ENCODE measurements around the gene C9orf85. TPM values are rescaled to one million over a fixed set of nuclear protein-coding genes. Genes with fewer than 3 reads are reported as not detected.

Gene C9orf85, protein sequence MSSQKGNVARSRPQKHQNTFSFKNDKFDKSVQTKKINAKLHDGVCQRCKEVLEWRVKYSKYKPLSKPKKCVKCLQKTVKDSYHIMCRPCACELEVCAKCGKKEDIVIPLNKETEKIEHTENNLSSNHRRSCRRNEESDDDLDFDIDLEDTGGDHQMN
- 9.0 and 13.7 TPM in 2 replicates for total RNA-seq (2012; rRNA removed)

DNA sequence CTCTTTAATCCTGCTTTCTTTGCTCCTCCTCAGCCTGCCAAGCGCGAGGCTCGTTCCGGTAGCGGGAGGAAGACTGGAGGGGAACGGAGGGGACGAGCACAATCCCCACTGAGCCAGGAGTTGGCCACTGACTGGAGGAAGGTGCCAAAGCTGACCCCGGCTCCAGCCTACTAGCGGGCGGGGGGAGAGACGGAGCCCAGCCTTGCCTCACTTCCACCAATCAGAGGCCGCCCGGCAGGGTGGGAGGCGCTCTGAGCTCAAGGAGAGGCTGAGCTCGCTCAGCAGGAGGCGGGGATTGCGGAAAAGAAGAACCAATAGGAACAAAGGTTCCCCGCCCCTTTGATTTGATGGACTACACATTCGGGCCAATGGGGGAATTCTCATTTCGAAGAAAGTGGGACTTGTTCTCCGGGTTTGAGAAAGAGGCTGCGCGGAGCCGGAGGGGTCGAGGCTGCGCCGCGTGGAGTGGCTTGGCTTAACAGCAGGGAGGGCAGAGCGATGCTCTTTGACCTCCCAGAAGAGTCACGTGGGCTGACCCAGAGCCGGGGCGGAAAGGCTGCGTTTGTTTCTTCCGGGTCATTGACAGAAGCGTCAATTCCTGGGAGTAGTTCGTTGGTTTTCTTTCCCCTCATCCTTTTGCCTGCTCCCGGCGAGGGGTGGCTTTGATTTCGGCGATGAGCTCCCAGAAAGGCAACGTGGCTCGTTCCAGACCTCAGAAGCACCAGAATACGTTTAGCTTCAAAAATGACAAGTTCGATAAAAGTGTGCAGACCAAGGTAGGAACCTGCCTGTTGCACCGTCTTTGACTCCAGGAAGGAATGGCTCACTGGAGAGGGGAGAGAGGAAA, at the start of gene C9orf85, which contains the start of gene ABHD17B:
C9orf85 (plus strand) TSS at position 579 of the 847 bp plus-strand sequence; CDS start at position 675, 96 bp downstream.
ABHD17B (minus strand) TSS at position 133 of the 847 bp plus-strand sequence. CDS start 36,113 bp downstream, outside the sequence.
- no peaks in the 10 kb centered on the region for H3K9me3 ChIP-seq (replicated peaks; ENCODE audit: low read length)
- H3K4me2 ChIP-seq (ENCODE audit: low read length): peak within 1 kb of the TSS; percentile 82
- no peaks in the 10 kb centered on the region for H3K36me3 ChIP-seq (ENCODE audit: insufficient read depth, low read length)
- H3K4me1 ChIP-seq (ENCODE audit: control insufficient read depth, insufficient read depth, low read length): peaks cover 24% of the 10 kb centered on the region
- H3K27me3 ChIP-seq (ENCODE audit: control insufficient read depth, insufficient read depth, low read length): no peaks in the 10 kb centered on the region
- peak within 1 kb of the TSS; percentile 87 for H3K4me3 ChIP-seq (ENCODE audit: low read length)
- peak within 1 kb of the TSS; percentile 85 for H3K9ac ChIP-seq (ENCODE audit: low read depth, low read length)

GRCh38 chr9:71863631-71864030, 47.8 kb upstream of the C9orf85 start:
- H3K4me1 ChIP-seq (ENCODE audit: control insufficient read depth, insufficient read depth, low read length): no peaks in the 10 kb centered on the region
- peaks cover 9% of the 10 kb centered on the region for H3K9me3 ChIP-seq (replicated peaks; ENCODE audit: low read length)
- no peak overlapping the region for H3K9ac ChIP-seq (ENCODE audit: low read depth, low read length)
- peaks cover 3% of the 10 kb centered on the region for H3K36me3 ChIP-seq (ENCODE audit: insufficient read depth, low read length)
- no peaks in the 10 kb centered on the region for H3K27me3 ChIP-seq (ENCODE audit: control insufficient read depth, insufficient read depth, low read length)
- no peak overlapping the region for H3K4me2 ChIP-seq (ENCODE audit: low read length)
- no peak overlapping the region for H3K4me3 ChIP-seq (ENCODE audit: low read length)

GRCh38 chr9:71875345-71875744, 36.1 kb upstream of the C9orf85 start:
- H3K27me3 ChIP-seq (ENCODE audit: control insufficient read depth, insufficient read depth, low read length): no peaks in the 10 kb centered on the region
- no peak overlapping the region for H3K9ac ChIP-seq (ENCODE audit: low read depth, low read length)
- no peaks in the 10 kb centered on the region for H3K4me1 ChIP-seq (ENCODE audit: control insufficient read depth, insufficient read depth, low read length)

DNA sequence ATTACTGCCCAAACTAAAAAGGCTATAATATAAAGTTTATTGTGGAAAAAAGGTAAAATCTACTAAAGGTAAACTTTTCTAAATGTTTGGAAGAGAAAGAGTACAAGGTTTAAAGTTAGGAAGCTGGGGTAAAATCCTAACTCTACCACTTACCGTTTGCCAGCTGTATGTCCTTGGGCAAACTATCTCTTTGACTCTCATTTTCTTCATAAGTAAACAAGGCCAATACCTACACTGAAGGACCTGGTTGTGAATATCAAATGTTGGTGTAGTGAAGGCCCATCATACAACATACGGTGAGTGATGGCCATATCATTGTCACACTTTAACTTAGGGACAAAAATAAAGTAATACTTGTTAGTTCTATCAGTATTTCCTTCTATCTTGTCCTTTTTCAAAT, 35.3 kb upstream of the C9orf85 start:
- Histone ChIP-seq H3K4me1 (ENCODE audit: control insufficient read depth, insufficient read depth, low read length) (no peaks in the 10 kb centered on the region), H3K9ac (ENCODE audit: low read depth, low read length) (no peak overlapping the region), H3K36me3 (ENCODE audit: insufficient read depth, low read length) (peaks cover 10% of the 10 kb centered on the region)

More at GRCh38 chr9:71875345-71875744, 36.1 kb upstream of the C9orf85 start:
- Histone ChIP-seq H3K9me3 (replicated peaks; ENCODE audit: low read length) (peaks cover 9% of the 10 kb centered on the region), H3K4me3 (ENCODE audit: low read length) (no peak overlapping the region), H3K36me3 (ENCODE audit: insufficient read depth, low read length) (peaks cover 10% of the 10 kb centered on the region), H3K4me2 (ENCODE audit: low read length) (no peak overlapping the region)

GRCh38 chr9:71876829-71877228, 34.6 kb upstream of the C9orf85 start:
- Histone ChIP-seq H3K9me3 (replicated peaks; ENCODE audit: low read length) (peaks cover 9% of the 10 kb centered on the region), H3K4me1 (ENCODE audit: control insufficient read depth, insufficient read depth, low read length) (no peaks in the 10 kb centered on the region), H3K4me3 (ENCODE audit: low read length) (no peak overlapping the region), H3K27me3 (ENCODE audit: control insufficient read depth, insufficient read depth, low read length) (no peaks in the 10 kb centered on the region), H3K9ac (ENCODE audit: low read depth, low read length) (no peak overlapping the region), H3K4me2 (ENCODE audit: low read length) (no peak overlapping the region), H3K36me3 (ENCODE audit: insufficient read depth, low read length) (peaks cover 6% of the 10 kb centered on the region)

More for the DNA sequence above, 35.3 kb upstream of the C9orf85 start:
- H3K4me2 ChIP-seq (ENCODE audit: low read length): no peak overlapping the region
- no peaks in the 10 kb centered on the region for H3K27me3 ChIP-seq (ENCODE audit: control insufficient read depth, insufficient read depth, low read length)
- no peak overlapping the region for H3K4me3 ChIP-seq (ENCODE audit: low read length)
- peaks cover 9% of the 10 kb centered on the region for H3K9me3 ChIP-seq (replicated peaks; ENCODE audit: low read length)

- Histone ChIP-seq H3K4me3 (ENCODE audit: low read length) (no peak overlapping the region), H3K36me3 (ENCODE audit: insufficient read depth, low read length) (peaks cover 4% of the 10 kb centered on the region), H3K27me3 (ENCODE audit: control insufficient read depth, insufficient read depth, low read length) (no peaks in the 10 kb centered on the region), H3K4me2 (ENCODE audit: low read length) (no peak overlapping the region), H3K9ac (ENCODE audit: low read depth, low read length) (no peak overlapping the region), H3K4me1 (ENCODE audit: control insufficient read depth, insufficient read depth, low read length) (no peaks in the 10 kb centered on the region), H3K9me3 (replicated peaks; ENCODE audit: low read length) (peaks cover 12% of the 10 kb centered on the region)
Measured at GRCh38 chr9:71878327-71879274, 32.8 kb upstream of the C9orf85 start.

- H3K27me3 ChIP-seq (ENCODE audit: control insufficient read depth, insufficient read depth, low read length): no peaks in the 10 kb centered on the region
- H3K9ac ChIP-seq (ENCODE audit: low read depth, low read length): no peak overlapping the region
- H3K36me3 ChIP-seq (ENCODE audit: insufficient read depth, low read length): peaks cover 2% of the 10 kb centered on the region
- H3K4me3 ChIP-seq (ENCODE audit: low read length): no peak overlapping the region
- H3K4me2 ChIP-seq (ENCODE audit: low read length): no peak overlapping the region
- H3K9me3 ChIP-seq (replicated peaks; ENCODE audit: low read length): peaks cover 14% of the 10 kb centered on the region
- no peaks in the 10 kb centered on the region for H3K4me1 ChIP-seq (ENCODE audit: control insufficient read depth, insufficient read depth, low read length)
Measured at GRCh38 chr9:71879644-71880174, 31.7 kb upstream of the C9orf85 start.

DNA sequence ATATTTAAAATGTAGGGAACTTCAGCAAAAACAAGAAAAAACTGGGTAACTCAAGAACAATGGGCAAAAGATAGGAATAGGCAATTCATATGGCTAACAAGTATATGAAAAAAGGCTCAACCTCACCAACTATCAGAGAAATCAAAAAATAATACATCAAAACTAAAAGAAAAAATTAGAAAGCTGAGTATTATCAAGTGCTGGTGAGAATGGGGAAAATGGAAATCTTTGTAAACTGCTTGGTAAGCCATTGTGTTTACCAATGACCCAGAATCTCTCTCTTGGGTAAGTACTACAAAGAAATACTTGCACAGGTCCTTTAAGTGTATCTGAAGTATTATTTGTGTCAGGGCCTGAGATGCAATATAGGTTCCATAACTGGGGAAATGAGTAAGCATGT, 27.4 kb upstream of the C9orf85 start:
- no peak overlapping the region for H3K9ac ChIP-seq (ENCODE audit: low read depth, low read length)
- H3K4me2 ChIP-seq (ENCODE audit: low read length): no peak overlapping the region
- H3K4me3 ChIP-seq (ENCODE audit: low read length): no peak overlapping the region
- no peaks in the 10 kb centered on the region for H3K27me3 ChIP-seq (ENCODE audit: control insufficient read depth, insufficient read depth, low read length)
- no peaks in the 10 kb centered on the region for H3K36me3 ChIP-seq (ENCODE audit: insufficient read depth, low read length)
- H3K9me3 ChIP-seq (replicated peaks; ENCODE audit: low read length): peaks cover 5% of the 10 kb centered on the region
- no peaks in the 10 kb centered on the region for H3K4me1 ChIP-seq (ENCODE audit: control insufficient read depth, insufficient read depth, low read length)

- Histone ChIP-seq H3K27me3 (ENCODE audit: control insufficient read depth, insufficient read depth, low read length) (no peaks in the 10 kb centered on the region), H3K4me1 (ENCODE audit: control insufficient read depth, insufficient read depth, low read length) (no peaks in the 10 kb centered on the region), H3K36me3 (ENCODE audit: insufficient read depth, low read length) (no peaks in the 10 kb centered on the region), H3K9me3 (replicated peaks; ENCODE audit: low read length) (peaks cover 5% of the 10 kb centered on the region), H3K4me2 (ENCODE audit: low read length) (no peak overlapping the region), H3K4me3 (ENCODE audit: low read length) (no peak overlapping the region), H3K9ac (ENCODE audit: low read depth, low read length) (no peak overlapping the region)
Measured at GRCh38 chr9:71885467-71885866, 26.0 kb upstream of the C9orf85 start.

- Histone ChIP-seq H3K4me1 (ENCODE audit: control insufficient read depth, insufficient read depth, low read length) (no peaks in the 10 kb centered on the region), H3K4me3 (ENCODE audit: low read length) (no peak overlapping the region), H3K36me3 (ENCODE audit: insufficient read depth, low read length) (no peaks in the 10 kb centered on the region), H3K27me3 (ENCODE audit: control insufficient read depth, insufficient read depth, low read length) (no peaks in the 10 kb centered on the region), H3K4me2 (ENCODE audit: low read length) (no peak overlapping the region), H3K9ac (ENCODE audit: low read depth, low read length) (no peak overlapping the region), H3K9me3 (replicated peaks; ENCODE audit: low read length) (peaks cover 5% of the 10 kb centered on the region)
Measured at GRCh38 chr9:71886015-71886414, 25.4 kb upstream of the C9orf85 start.

DNA sequence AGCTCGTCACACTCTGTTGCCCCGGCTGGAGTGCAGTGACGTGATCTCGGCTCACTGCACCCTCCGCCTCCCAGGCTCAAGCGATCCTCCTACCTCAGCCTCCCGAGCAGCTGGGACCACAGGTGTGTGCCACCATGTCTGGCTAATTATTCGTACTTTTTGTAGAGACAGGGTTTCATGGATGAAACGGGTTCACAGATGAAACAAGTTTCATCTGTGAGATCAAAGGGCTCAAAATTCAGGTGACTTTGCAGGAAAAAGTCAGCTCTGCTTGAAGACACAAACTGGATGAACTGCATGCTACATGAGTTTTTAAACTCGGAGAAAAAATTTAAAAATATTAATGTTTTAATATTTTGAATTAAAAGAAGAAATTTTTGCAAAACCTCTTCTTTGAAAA, 24.9 kb upstream of the C9orf85 start:
- Histone ChIP-seq H3K9me3 (replicated peaks; ENCODE audit: low read length) (peaks cover 5% of the 10 kb centered on the region), H3K4me3 (ENCODE audit: low read length) (no peak overlapping the region), H3K36me3 (ENCODE audit: insufficient read depth, low read length) (no peaks in the 10 kb centered on the region), H3K9ac (ENCODE audit: low read depth, low read length) (no peak overlapping the region), H3K4me1 (ENCODE audit: control insufficient read depth, insufficient read depth, low read length) (no peaks in the 10 kb centered on the region), H3K4me2 (ENCODE audit: low read length) (no peak overlapping the region), H3K27me3 (ENCODE audit: control insufficient read depth, insufficient read depth, low read length) (no peaks in the 10 kb centered on the region)
